ENCODE results near the gene HK3.

Gene HK3

GRCh38 chr5:176865964-176866363 lies 33.2 kb downstream of the HK3 start:
- TF ChIP-seq CTCF (IDR thresholded peaks at IDR 0.05; ENCODE audit: low read depth, low read length) = no peak
- DNase-seq (ENCODE audit: extremely low read depth, low read depth) = no peak

GRCh38 chr5:176864755-176865154 lies 34.4 kb downstream of the HK3 start:
- no peak for DNase-seq (ENCODE audit: extremely low read depth, low read depth)

GRCh38 chr5:176863765-176864098 lies 35.4 kb downstream of the HK3 start:
- no peak for DNase-seq (ENCODE audit: extremely low read depth, low read depth)
- no peak for TF ChIP-seq CTCF (IDR thresholded peaks at IDR 0.05; ENCODE audit: low read depth, low read length)

More at GRCh38 chr5:176864755-176865154, 34.4 kb downstream of the HK3 start:
- TF ChIP-seq CTCF (IDR thresholded peaks at IDR 0.05; ENCODE audit: low read depth, low read length) = no peak

- TF ChIP-seq CTCF (IDR thresholded peaks at IDR 0.05; ENCODE audit: low read depth, low read length) = no peak
- no peak for DNase-seq (ENCODE audit: extremely low read depth, low read depth)
Observed at GRCh38 chr5:176863041-176863764, 35.9 kb downstream of the HK3 start.

- DNase-seq (ENCODE audit: extremely low read depth, low read depth) = no peak
- no peak for TF ChIP-seq CTCF (IDR thresholded peaks at IDR 0.05; ENCODE audit: low read depth, low read length)
Observed at GRCh38 chr5:176862330-176862995, 36.7 kb downstream of the HK3 start.

- TF ChIP-seq CTCF (IDR thresholded peaks at IDR 0.05; ENCODE audit: low read depth, low read length) = no peak
- DNase-seq (ENCODE audit: extremely low read depth, low read depth) = no peak
Observed at GRCh38 chr5:176861276-176861675, 37.9 kb downstream of the HK3 start.

GRCh38 chr5:176860381-176860780 lies 38.8 kb downstream of the HK3 start:
- DNase-seq (ENCODE audit: extremely low read depth, low read depth) = no peak
- TF ChIP-seq CTCF (IDR thresholded peaks at IDR 0.05; ENCODE audit: low read depth, low read length) = no peak

Measured in AG09319 (cell line).